HL-60 (cell line): ENCODE data around the gene PITPNM3.

ENCODE experiments used
- DNase-seq, 2 experiments: peaks; one replicate each; pipeline ENCODE4 v3.0.0-alpha.2; 2010 to 2020; ENCODE audit warnings: low read depth in 1 of 2, low spot score in 1 of 2
- H3K27ac ChIP-seq: fragments of 250-450 bp; sonication (Bioruptor Pico); replicated peaks from 2 replicates; pipeline ENCODE4 v1.5.1; 2020; ENCODE audit warnings: mild to moderate bottlenecking, moderate library complexity
- H3K27me3 ChIP-seq: fragments of 250-450 bp; sonication (Bioruptor Pico); 2 replicates; pipeline ENCODE4 v1.5.1; 2021; ENCODE audit warnings: mild to moderate bottlenecking, moderate library complexity; ENCODE audit not compliant: insufficient read depth, poor library complexity, severe bottlenecking
- H3K4me3 ChIP-seq: replicated peaks from 2 replicates; pipeline ENCODE4 v1.5.1; 2011; ENCODE audit warnings: mild to moderate bottlenecking, control low read depth, low read length; ENCODE audit not compliant: insufficient read depth
- GABPA ChIP-seq: IDR thresholded peaks from 2 replicates; pipeline ENCODE4 v1.6.1; 2012; ENCODE audit warnings: low read depth
- POLR2AphosphoS5 ChIP-seq: IDR thresholded peaks from 2 replicates; pipeline ENCODE4 v1.6.1; 2012; ENCODE audit warnings: low read depth
- SPI1 ChIP-seq: IDR thresholded peaks from 2 replicates; pipeline ENCODE4 v1.6.1; 2012; ENCODE audit warnings: low read depth, mild to moderate bottlenecking, borderline replicate concordance
- TF ChIP-seq, protein P1 (sequence below): IDR thresholded peaks from one replicate; pipeline ENCODE4 v1.5.1; 2011; ENCODE audit warnings: low read length, control low read depth, inconsistent platforms; ENCODE audit not compliant: insufficient read depth
- TF ChIP-seq, protein P2 (sequence below): IDR thresholded peaks from 2 replicates; pipeline ENCODE4 v1.6.1; 2012; ENCODE audit warnings: low read depth; ENCODE audit not compliant: insufficient replicate concordance

Gene PITPNM3

DNA sequence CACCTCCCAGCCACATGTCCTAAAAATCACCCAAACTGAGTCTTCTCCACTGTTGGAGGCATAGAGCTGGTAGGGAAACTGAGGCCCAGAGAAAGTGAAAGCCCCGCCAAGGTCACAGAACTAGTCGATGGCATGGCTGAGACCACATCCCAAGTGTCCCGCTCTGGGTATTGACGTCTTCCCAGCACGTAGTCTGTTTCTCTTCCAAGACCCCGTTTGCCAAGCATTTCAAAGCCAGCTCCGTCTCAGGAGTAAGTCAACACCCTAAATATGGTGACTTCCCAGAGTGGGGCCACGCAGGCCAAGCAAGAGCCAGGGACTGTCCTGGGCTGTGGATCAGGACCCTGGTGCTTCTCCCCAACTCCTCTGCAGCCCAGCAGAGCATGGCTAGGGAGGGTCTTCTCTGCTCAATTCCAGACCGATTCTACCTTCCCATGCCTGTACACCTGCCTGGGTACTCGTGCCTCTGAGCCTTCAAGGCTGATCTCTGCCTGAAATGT, 19.7 kb downstream of the PITPNM3 start:
- TF ChIP-seq GABPA = no peak
- TF ChIP-seq, protein P1, sequence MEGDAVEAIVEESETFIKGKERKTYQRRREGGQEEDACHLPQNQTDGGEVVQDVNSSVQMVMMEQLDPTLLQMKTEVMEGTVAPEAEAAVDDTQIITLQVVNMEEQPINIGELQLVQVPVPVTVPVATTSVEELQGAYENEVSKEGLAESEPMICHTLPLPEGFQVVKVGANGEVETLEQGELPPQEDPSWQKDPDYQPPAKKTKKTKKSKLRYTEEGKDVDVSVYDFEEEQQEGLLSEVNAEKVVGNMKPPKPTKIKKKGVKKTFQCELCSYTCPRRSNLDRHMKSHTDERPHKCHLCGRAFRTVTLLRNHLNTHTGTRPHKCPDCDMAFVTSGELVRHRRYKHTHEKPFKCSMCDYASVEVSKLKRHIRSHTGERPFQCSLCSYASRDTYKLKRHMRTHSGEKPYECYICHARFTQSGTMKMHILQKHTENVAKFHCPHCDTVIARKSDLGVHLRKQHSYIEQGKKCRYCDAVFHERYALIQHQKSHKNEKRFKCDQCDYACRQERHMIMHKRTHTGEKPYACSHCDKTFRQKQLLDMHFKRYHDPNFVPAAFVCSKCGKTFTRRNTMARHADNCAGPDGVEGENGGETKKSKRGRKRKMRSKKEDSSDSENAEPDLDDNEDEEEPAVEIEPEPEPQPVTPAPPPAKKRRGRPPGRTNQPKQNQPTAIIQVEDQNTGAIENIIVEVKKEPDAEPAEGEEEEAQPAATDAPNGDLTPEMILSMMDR = no peak
- TF ChIP-seq SPI1 = no peak
- no peak for TF ChIP-seq POLR2AphosphoS5
- TF ChIP-seq, protein P2, sequence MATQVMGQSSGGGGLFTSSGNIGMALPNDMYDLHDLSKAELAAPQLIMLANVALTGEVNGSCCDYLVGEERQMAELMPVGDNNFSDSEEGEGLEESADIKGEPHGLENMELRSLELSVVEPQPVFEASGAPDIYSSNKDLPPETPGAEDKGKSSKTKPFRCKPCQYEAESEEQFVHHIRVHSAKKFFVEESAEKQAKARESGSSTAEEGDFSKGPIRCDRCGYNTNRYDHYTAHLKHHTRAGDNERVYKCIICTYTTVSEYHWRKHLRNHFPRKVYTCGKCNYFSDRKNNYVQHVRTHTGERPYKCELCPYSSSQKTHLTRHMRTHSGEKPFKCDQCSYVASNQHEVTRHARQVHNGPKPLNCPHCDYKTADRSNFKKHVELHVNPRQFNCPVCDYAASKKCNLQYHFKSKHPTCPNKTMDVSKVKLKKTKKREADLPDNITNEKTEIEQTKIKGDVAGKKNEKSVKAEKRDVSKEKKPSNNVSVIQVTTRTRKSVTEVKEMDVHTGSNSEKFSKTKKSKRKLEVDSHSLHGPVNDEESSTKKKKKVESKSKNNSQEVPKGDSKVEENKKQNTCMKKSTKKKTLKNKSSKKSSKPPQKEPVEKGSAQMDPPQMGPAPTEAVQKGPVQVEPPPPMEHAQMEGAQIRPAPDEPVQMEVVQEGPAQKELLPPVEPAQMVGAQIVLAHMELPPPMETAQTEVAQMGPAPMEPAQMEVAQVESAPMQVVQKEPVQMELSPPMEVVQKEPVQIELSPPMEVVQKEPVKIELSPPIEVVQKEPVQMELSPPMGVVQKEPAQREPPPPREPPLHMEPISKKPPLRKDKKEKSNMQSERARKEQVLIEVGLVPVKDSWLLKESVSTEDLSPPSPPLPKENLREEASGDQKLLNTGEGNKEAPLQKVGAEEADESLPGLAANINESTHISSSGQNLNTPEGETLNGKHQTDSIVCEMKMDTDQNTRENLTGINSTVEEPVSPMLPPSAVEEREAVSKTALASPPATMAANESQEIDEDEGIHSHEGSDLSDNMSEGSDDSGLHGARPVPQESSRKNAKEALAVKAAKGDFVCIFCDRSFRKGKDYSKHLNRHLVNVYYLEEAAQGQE = no peak
- Histone ChIP-seq H3K27ac (no peak overlapping the region), H3K4me3 (no peak overlapping the region), H3K27me3 (no peaks in the 10 kb centered on the region)
- no peak for DNase-seq

DNA sequence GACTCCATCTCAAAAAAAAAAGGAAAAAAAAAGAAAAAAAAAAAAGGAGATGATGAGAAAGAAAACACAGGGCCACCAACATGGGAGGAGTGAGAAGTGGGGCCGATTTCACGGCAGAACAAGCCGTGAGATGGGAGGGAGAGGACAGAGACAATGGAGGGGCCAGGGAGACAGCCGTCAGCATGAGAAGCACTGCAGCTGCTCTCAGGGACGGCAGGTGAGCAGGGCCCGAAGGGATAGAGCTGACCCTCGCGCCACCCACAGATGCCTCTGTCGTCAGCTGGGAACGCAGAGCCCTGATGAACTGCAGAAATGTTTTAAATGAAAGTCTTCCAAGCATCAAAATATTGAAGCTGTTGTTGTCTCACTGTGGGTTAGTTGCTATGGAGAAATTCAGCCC, 20.3 kb downstream of the PITPNM3 start:
- TF ChIP-seq POLR2AphosphoS5 (no peak), GABPA (no peak), SPI1 (no peak)
- TF ChIP-seq, protein P2 = no peak
- TF ChIP-seq, protein P1 = no peak
- Histone ChIP-seq H3K27me3 (no peaks in the 10 kb centered on the region), H3K27ac (no peak overlapping the region), H3K4me3 (no peak overlapping the region)
- DNase-seq = no peak

DNA sequence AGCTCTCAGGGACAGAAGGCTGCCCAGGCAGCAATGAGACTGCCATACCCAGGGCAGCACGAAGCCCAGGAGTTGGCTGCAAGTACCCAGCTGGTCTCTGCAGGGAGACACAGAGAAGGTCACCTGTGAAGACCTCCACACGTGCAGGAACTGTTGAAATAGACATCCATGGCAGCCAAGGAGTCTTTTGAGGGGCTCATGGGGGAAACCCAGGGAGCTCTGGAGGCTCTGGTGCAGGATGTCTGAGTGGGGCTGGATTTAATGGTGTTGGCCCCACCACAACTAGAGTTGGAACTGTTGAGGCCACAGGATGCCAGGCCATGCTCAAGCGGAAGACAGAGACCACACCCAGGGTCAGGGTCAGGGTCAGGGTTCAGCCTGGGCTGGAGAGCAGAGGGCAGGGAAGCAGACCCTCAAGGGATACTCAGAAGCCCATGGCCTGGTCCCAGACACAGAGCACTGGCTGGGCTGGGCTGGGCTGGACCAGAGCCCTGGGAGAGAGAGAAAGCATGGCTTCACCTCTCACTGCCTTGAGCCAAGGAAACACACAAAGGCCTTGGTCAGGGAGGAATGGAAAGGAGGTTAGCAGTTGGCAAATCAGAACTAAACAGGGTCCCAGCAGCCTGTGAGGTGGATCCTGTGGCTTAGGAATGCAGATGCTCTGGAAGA, 21.4 kb downstream of the PITPNM3 start:
- TF ChIP-seq SPI1 (no peak), POLR2AphosphoS5 (no peak), GABPA (no peak)
- Histone ChIP-seq H3K27me3 (no peaks in the 10 kb centered on the region), H3K27ac (no peak overlapping the region), H3K4me3 (no peak overlapping the region)
- no peak for DNase-seq

DNA sequence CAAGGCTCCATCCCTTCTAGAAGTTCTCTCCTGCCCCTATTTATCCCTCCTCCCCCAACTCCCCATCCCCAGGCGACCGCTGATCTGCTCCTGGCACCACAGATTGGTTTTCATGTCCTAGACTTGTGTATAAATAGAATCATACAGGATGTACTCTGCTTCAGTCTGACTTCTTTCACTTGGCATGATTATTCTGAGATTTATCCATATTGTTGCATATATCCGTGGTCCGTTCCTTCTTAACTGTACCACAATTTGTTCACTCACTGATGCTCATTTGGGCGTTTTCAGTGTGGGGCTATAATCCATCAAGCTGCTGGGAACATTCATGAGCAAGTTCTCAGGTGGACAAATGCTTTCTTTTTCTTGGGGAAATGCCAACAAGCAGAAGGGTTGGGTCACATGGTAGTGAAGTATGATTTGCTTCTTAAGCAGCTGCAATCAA, 23.9 kb downstream of the PITPNM3 start:
- Histone ChIP-seq H3K27me3 (no peaks in the 10 kb centered on the region), H3K4me3 (no peak overlapping the region), H3K27ac (no peak overlapping the region)
- TF ChIP-seq, protein P2 = no peak
- TF ChIP-seq POLR2AphosphoS5 (no peak), SPI1 (no peak), GABPA (no peak)
- TF ChIP-seq, protein P1 = no peak
- no peak for DNase-seq
